Measurements from ENCODE around the gene MYL2.

- TF ChIP-seq EZH2 (IDR thresholded peaks at IDR 0.05; ENCODE audit: insufficient read depth, low read length), result no peak
- TF ChIP-seq CTCF (IDR thresholded peaks at IDR 0.05; ENCODE audit: insufficient read depth, low read depth, low read length), result no peak
These were observed 3.4 kb upstream of the MYL2 start for GRCh38 chr12:110923692-110924334.
